OCI-LY7 (cell line): ENCODE data around the gene CNPPD1.

Source experiments
- CTCF ChIP-seq: fragments of 200-600 bp; sonication (generic); conservative IDR thresholded peaks from 2 replicates; pipeline ENCODE4 v1.5.1; 2014; ENCODE audit warnings: mild to moderate bottlenecking, antibody characterized with exemption, low read length, moderate library complexity, mixed read lengths
- EZH2phosphoT487 ChIP-seq: fragments of 200-600 bp; sonication (generic); IDR thresholded peaks from 2 replicates; pipeline ENCODE4 v1.6.1; 2018; ENCODE audit warnings: low read depth, borderline replicate concordance, mild to moderate bottlenecking, mixed run types, antibody characterized with exemption, low read length, moderate library complexity, mixed read lengths

GRCh38 chr2:219214141-219214540, 37.4 kb upstream of the CNPPD1 start:
- TF ChIP-seq CTCF (no peak), EZH2phosphoT487 (no peak)
